Stimulated activated CD8-positive, alpha-beta memory T cell treated with anti-CD3 and anti-CD28 coated beads, Interleukin-7, amount 100 ng/mL, for 24 hours (primary cell): Measurements from ENCODE around the gene PARM1.

Experiments used
- DNase-seq: peaks from one replicate; pipeline ENCODE4 v3.0.0-alpha.2; 2020; ENCODE audit warnings: low read depth

PARM1 gene

GRCh38 chr4:75087416-75087815 lies 154.5 kb downstream of the PARM1 start:
- DNase-seq: no peak

GRCh38 chr4:75087865-75088264 lies 154.9 kb downstream of the PARM1 start:
- no peak for DNase-seq

GRCh38 chr4:75089206-75089605 lies 156.3 kb downstream of the PARM1 start:
- no peak for DNase-seq

GRCh38 chr4:75099321-75099720 lies 166.4 kb downstream of the PARM1 start:
- no peak for DNase-seq
